Kidney epithelial cell (primary cell): ENCODE data around the gene CEP120. TPM values are rescaled to one million over a fixed set of nuclear protein-coding genes. Genes with fewer than 3 reads are reported as not detected.

Experiments used
- DNase-seq: peaks from one replicate; pipeline ENCODE4 v3.0.0-alpha.2; 2010; ENCODE audit warnings: low read depth
- H3K27me3 ChIP-seq: 2 replicates; pipeline ENCODE4 v1.6.0; 2011; ENCODE audit warnings: low read length; ENCODE audit not compliant: control insufficient read depth, insufficient read depth
- H3K36me3 ChIP-seq: 2 replicates; pipeline ENCODE4 v1.5.1; 2011; ENCODE audit warnings: low read length; ENCODE audit not compliant: control insufficient read depth, insufficient read depth
- H3K4me3 ChIP-seq: 2 replicates; pipeline ENCODE4 v1.5.1; 2011; ENCODE audit warnings: low read depth, mild to moderate bottlenecking, control low read depth, low read length
- CTCF ChIP-seq: IDR thresholded peaks from 2 replicates; pipeline ENCODE4 v1.5.1; 2011; ENCODE audit warnings: mild to moderate bottlenecking, moderate library complexity, low read length, control low read depth, inconsistent platforms; ENCODE audit not compliant: insufficient read depth, poor library complexity, severe bottlenecking
- total RNA-seq: library from RNA; depleted of rRNA; stranded (reverse); fragments of >200 nt; gene quantifications from 2 replicates; pipeline ENCODE4 v1.2.3, GENCODE V29; 2015

CEP120 gene
- total RNA-seq, 1 donor from 2014 or later, result 20.1 TPM

GRCh38 chr5:123297866-123298265, 125.3 kb downstream of the CEP120 start:
- no peak overlapping the region for H3K4me3 ChIP-seq
- no peaks in the 10 kb centered on the region for H3K27me3 ChIP-seq
- TF ChIP-seq CTCF, result no peak
- no peak for DNase-seq
- no peaks in the 10 kb centered on the region for H3K36me3 ChIP-seq

- Histone ChIP-seq H3K36me3 (no peaks in the 10 kb centered on the region), H3K27me3 (no peaks in the 10 kb centered on the region), H3K4me3 (no peak overlapping the region)
- DNase-seq, result no peak
- TF ChIP-seq CTCF, result no peak
Measured at GRCh38 chr5:123297198-123297831, 125.9 kb downstream of the CEP120 start.

Other genes starting within 250 kb of the CEP120 start
- gene CSNK1G3, start 88.8 kb upstream of the CEP120 start, total RNA-seq, result 57.4 and 65.9 TPM in 2 replicates